CD4-positive, alpha-beta memory T cell (primary cell): ENCODE results near the gene GALT. TPM values are rescaled to one million over a fixed set of nuclear protein-coding genes. Genes with fewer than 3 reads are reported as not detected.

Source experiments
- CTCF ChIA-PET: fragments of 350-600 bp; sonication (Branson Sonifier 250); formaldehyde crosslinking; loops from one replicate; lab custom pipeline; 2021; ENCODE audit warnings: inconsistent platforms; ENCODE audit not compliant: partially characterized antibody; lab: Charles Lee
- POLR2A ChIA-PET: fragments of 350-600 bp; sonication (Branson Sonifier 250); formaldehyde crosslinking; loops from one replicate; lab custom pipeline; 2021; ENCODE audit not compliant: partially characterized antibody; lab: Charles Lee
- DNase-seq, 5 donors: peaks; one replicate each; pipeline versions ENCODE4 v3.0.0 to v3.0.0-alpha.2; 2020 to 2022; ENCODE audit warnings: mixed read lengths in 1 of 5
- H3K27ac ChIP-seq: one replicate; pipeline ENCODE4 v1.7.0; 2013; ENCODE audit warnings: low read depth, low read length
- H3K27me3 ChIP-seq: 2 replicates; pipeline ENCODE4 v1.7.0; 2013; ENCODE audit warnings: mild to moderate bottlenecking, low read length, moderate library complexity; ENCODE audit not compliant: insufficient read depth
- H3K36me3 ChIP-seq: 2 replicates; pipeline ENCODE4 v1.7.0; 2013; ENCODE audit warnings: mild to moderate bottlenecking, low read length, moderate library complexity; ENCODE audit not compliant: insufficient read depth
- H3K4me1 ChIP-seq: 2 replicates; pipeline ENCODE4 v1.7.0; 2013; ENCODE audit warnings: mild to moderate bottlenecking, low read length, moderate library complexity; ENCODE audit not compliant: insufficient read depth
- H3K4me3 ChIP-seq, 2 donors: one replicate each; pipeline ENCODE4 v1.7.0; 2013; ENCODE audit warnings: low read length in 2 of 2, mild to moderate bottlenecking in 1 of 2
- H3K9me3 ChIP-seq, 2 donors: one replicate each; pipeline ENCODE4 v1.7.0; 2013; ENCODE audit warnings: low read length in 2 of 2, control low read depth in 1 of 2; ENCODE audit not compliant: control insufficient read depth in 1 of 2
- H3K27ac Mint-ChIP-seq, 7 donors: one replicate each; pipeline ENCODE4 v1.8.0; 2020 to 2021; ENCODE audit warnings: mixed read lengths in 7 of 7, mild to moderate bottlenecking in 6 of 7, inconsistent platforms in 3 of 7, moderate library complexity in 3 of 7
- H3K27me3 Mint-ChIP-seq, 2 donors: one replicate each; pipeline ENCODE4 v1.8.0; 2020 to 2021; ENCODE audit warnings: mixed read lengths in 2 of 2
- H3K36me3 Mint-ChIP-seq, 2 donors: one replicate each; pipeline ENCODE4 v1.8.0; 2020 to 2021; ENCODE audit warnings: mixed read lengths in 2 of 2, inconsistent platforms in 1 of 2, mild to moderate bottlenecking in 1 of 2
- H3K4me1 Mint-ChIP-seq, 4 donors: one replicate each; pipeline ENCODE4 v1.8.0; 2020 to 2021; ENCODE audit warnings: mixed read lengths in 4 of 4, mild to moderate bottlenecking in 1 of 4
- H3K4me3 Mint-ChIP-seq, 8 donors: one replicate each; pipeline ENCODE4 v1.8.0; 2020 to 2021; ENCODE audit warnings: mixed read lengths in 8 of 8, mild to moderate bottlenecking in 7 of 8, moderate library complexity in 6 of 8, inconsistent platforms in 3 of 8
- H3K9me3 Mint-ChIP-seq, 8 donors: one replicate each; pipeline ENCODE4 v1.8.0; 2020 to 2021; ENCODE audit warnings: mixed read lengths in 8 of 8, mild to moderate bottlenecking in 5 of 8, inconsistent platforms in 3 of 8, moderate library complexity in 1 of 8
- intact Hi-C: fragments of 100-400 bp; cut with micrococcal nuclease; formaldehyde crosslinking; loops from one replicate; pipeline ENCODE4 v1.15.1; 2023
- polyA plus RNA-seq, 2 donors: library from polyadenylated mRNA; unstranded; fragments of 300-500 nt; fragmentation: Illumina TruSeq; gene quantifications; one replicate each; pipeline ENCODE4 v1.2.3, GENCODE V29; 2021
- total RNA-seq, 2 experiments: library from RNA; stranded (reverse); gene quantifications; one replicate each; pipeline ENCODE4 v1.2.3, GENCODE V29; 2021

GALT gene
- total and polyA plus RNA-seq, 4 experiments from 2014 or later, result 81.9 to 261 (median 167) TPM

- Histone ChIP-seq H3K4me1 (peaks cover 62% of the 10 kb centered on the region), H3K36me3 (peaks cover 15% of the 10 kb centered on the region), H3K27me3 (no peaks in the 10 kb centered on the region), H3K27ac (peak within 1 kb of the TSS; percentile 98), H3K9me3 (no peaks in the 10 kb centered on the region), H3K4me3 (peak within 1 kb of the TSS in 1 of 2 donors; percentile 18)
- DNase-seq, result no peak
- intact Hi-C loops, result loop anchor here (10.0 kb wide), 3 partner anchors 412 to 1152 kb away; partner anchors contain the start of genes CREB3, FANCG, HINT2 and SPAG8
- Mint-ChIP-seq H3K27ac (peak within 1 kb of the TSS; percentile 95 to 99 (median 98)), H3K36me3 (peaks cover 20 to 28% of the 10 kb centered on the region in 2 donors), H3K9me3 (peaks cover 0 to 2% (median 0%) of the 10 kb centered on the region in 8 donors), H3K27me3 (no peaks in the 10 kb centered on the region), H3K4me3 (peak within 1 kb of the TSS; percentile 28 to 97 (median 85)), H3K4me1 (peaks cover 43 to 69% (median 55%) of the 10 kb centered on the region in 4 donors)
- ChIA-PET POLR2A (interaction anchor here (0.6 to 18.7 kb wide), 5 partner anchors 19 to 438 kb away, joined by 3 to 484 read pairs (median 3); partner anchors contain the start of genes ARID3C, DCTN3, GALT and IL11RA), CTCF (interaction anchor here (1.0 to 8.6 kb wide), 8 partner anchors 9 to 60 kb away, joined by 3 to 168 read pairs (median 4); partner anchors contain the start of genes GALT and SIGMAR1)
Measured at GRCh38 chr9:34662526-34663302, 16.2 kb downstream of the GALT start, which contains the start of gene CCL27. Gene CCL27 (minus strand): TSS chr9:34662657. CDS start chr9:34662633, 24 bp downstream.

GRCh38 chr9:34663303-34663605, 16.8 kb downstream of the GALT start:
- Histone ChIP-seq H3K4me1 (peaks cover 62% of the 10 kb centered on the region), H3K4me3 (peak overlapping the region in 1 of 2 donors; percentile 18), H3K27ac (peak overlapping the region; percentile 98), H3K36me3 (peaks cover 15% of the 10 kb centered on the region), H3K9me3 (no peaks in the 10 kb centered on the region), H3K27me3 (no peaks in the 10 kb centered on the region)
- peaks cover 43 to 69% (median 56%) of the 10 kb centered on the region in 4 donors for H3K4me1 Mint-ChIP-seq
- H3K36me3 Mint-ChIP-seq, result peaks cover 24 to 28% of the 10 kb centered on the region in 2 donors
- intact Hi-C loops, result loop anchor here (10.0 kb wide), 3 partner anchors 412 to 1152 kb away; partner anchors contain the start of genes CREB3, FANCG, HINT2 and SPAG8
- H3K9me3 Mint-ChIP-seq, result peaks cover 0 to 2% (median 0%) of the 10 kb centered on the region in 8 donors
- peak; percentile 60 to 75 (median 68) for DNase-seq
- CTCF ChIA-PET, result interaction anchor here (1.0 to 8.6 kb wide), 7 partner anchors 9 to 60 kb away, joined by 3 to 168 read pairs (median 4); partner anchors contain the start of genes GALT and SIGMAR1
- H3K4me3 Mint-ChIP-seq, result peak overlapping the region; percentile 28 to 97 (median 85)
- peak overlapping the region; percentile 95 to 99 (median 98) for H3K27ac Mint-ChIP-seq
- POLR2A ChIA-PET, result interaction anchor here (0.6 to 18.7 kb wide), 4 partner anchors 20 to 438 kb away, joined by 3 to 484 read pairs (median 6); partner anchors contain the start of genes ARID3C, DCTN3, GALT and IL11RA
- no peaks in the 10 kb centered on the region for H3K27me3 Mint-ChIP-seq

GRCh38 chr9:34664281-34665066, 18.0 kb downstream of the GALT start:
- intact Hi-C loops, result loop anchor here (1.0 to 10.0 kb wide), 9 partner anchors 18 to 1150 kb away; partner anchors contain the start of genes CREB3, DNAJB5, FANCG and GALT
- Mint-ChIP-seq H3K36me3 (peaks cover 34 to 38% of the 10 kb centered on the region in 2 donors), H3K27ac (peak overlapping the region; percentile 95 to 99 (median 98)), H3K27me3 (no peaks in the 10 kb centered on the region), H3K9me3 (peaks cover 0 to 13% (median 5%) of the 10 kb centered on the region in 8 donors), H3K4me1 (peaks cover 43 to 70% (median 57%) of the 10 kb centered on the region in 4 donors), H3K4me3 (peak overlapping the region; percentile 85 to 97 (median 93))
- no peaks in the 10 kb centered on the region for H3K27me3 ChIP-seq
- peak overlapping the region; percentile 57 to 61 for H3K4me3 ChIP-seq
- no peaks in the 10 kb centered on the region for H3K9me3 ChIP-seq
- CTCF ChIA-PET, result interaction anchor here (0.7 to 8.6 kb wide), 14 partner anchors 8 to 432 kb away, joined by 3 to 168 read pairs (median 4); partner anchors contain the start of genes DCTN3, GALT, PIGO and SIGMAR1
- H3K27ac ChIP-seq, result peak overlapping the region; percentile 98
- POLR2A ChIA-PET, result interaction anchor here (0.8 to 18.7 kb wide), 11 partner anchors 8 to 952 kb away, joined by 3 to 484 read pairs (median 4); partner anchors contain the start of genes DCTN3, DNAI1, GALT and IL11RA
- peak; percentile 57 to 79 (median 74) for DNase-seq
- H3K4me1 ChIP-seq, result peaks cover 62% of the 10 kb centered on the region
- peaks cover 15% of the 10 kb centered on the region for H3K36me3 ChIP-seq

GRCh38 chr9:34665067-34665380, 18.5 kb downstream of the GALT start:
- H3K36me3 ChIP-seq, result peaks cover 15% of the 10 kb centered on the region
- H3K4me3 ChIP-seq, result peak overlapping the region; percentile 57 to 61
- peaks cover 62% of the 10 kb centered on the region for H3K4me1 ChIP-seq
- peaks cover 43 to 70% (median 57%) of the 10 kb centered on the region in 4 donors for H3K4me1 Mint-ChIP-seq
- intact Hi-C loops, result loop anchor here (1.0 to 10.0 kb wide), 7 partner anchors 28 to 1150 kb away; partner anchors contain the start of genes CREB3, DNAJB5, FANCG and HINT2
- peak overlapping the region; percentile 95 to 99 (median 99) for H3K27ac Mint-ChIP-seq
- DNase-seq, result no peak
- peaks cover 38 to 40% of the 10 kb centered on the region in 2 donors for H3K36me3 Mint-ChIP-seq
- H3K9me3 ChIP-seq, result no peaks in the 10 kb centered on the region
- H3K27ac ChIP-seq, result peak overlapping the region; percentile 98
- H3K27me3 ChIP-seq, result no peaks in the 10 kb centered on the region
- peaks cover 2 to 19% (median 10%) of the 10 kb centered on the region in 8 donors for H3K9me3 Mint-ChIP-seq
- peak overlapping the region; percentile 85 to 97 (median 93) for H3K4me3 Mint-ChIP-seq
- H3K27me3 Mint-ChIP-seq, result no peaks in the 10 kb centered on the region
- CTCF ChIA-PET, result interaction anchor here (0.7 to 8.6 kb wide), 11 partner anchors 9 to 431 kb away, joined by 3 to 168 read pairs (median 4); partner anchors contain the start of genes DCTN3, GALT, PIGO and SIGMAR1
- POLR2A ChIA-PET, result interaction anchor here (0.8 to 18.7 kb wide), 12 partner anchors 9 to 952 kb away, joined by 3 to 484 read pairs (median 4); partner anchors contain the start of genes DCTN3, DNAI1, GALT and IL11RA

GRCh38 chr9:34665381-34666250, 19.1 kb downstream of the GALT start:
- peak overlapping the region; percentile 95 to 99 (median 99) for H3K27ac Mint-ChIP-seq
- POLR2A ChIA-PET, result interaction anchor here (0.8 to 18.7 kb wide), 13 partner anchors 9 to 951 kb away, joined by 3 to 484 read pairs (median 4); partner anchors contain the start of genes DCTN3, DNAI1, GALT and IL11RA
- Histone ChIP-seq H3K27me3 (no peaks in the 10 kb centered on the region), H3K4me3 (peak overlapping the region; percentile 75 to 95), H3K9me3 (no peaks in the 10 kb centered on the region), H3K4me1 (peaks cover 59% of the 10 kb centered on the region), H3K27ac (peak overlapping the region; percentile 98), H3K36me3 (peaks cover 9% of the 10 kb centered on the region)
- peaks cover 34 to 37% of the 10 kb centered on the region in 2 donors for H3K36me3 Mint-ChIP-seq
- CTCF ChIA-PET, result interaction anchor here (0.8 to 8.6 kb wide), 9 partner anchors 9 to 431 kb away, joined by 3 to 168 read pairs (median 4); partner anchors contain the start of genes DCTN3, GALT, PIGO and SIGMAR1
- intact Hi-C loops, result loop anchor here (1.0 to 10.0 kb wide), 8 partner anchors 28 to 1149 kb away; partner anchors contain the start of genes CREB3, DNAI1, DNAJB5 and FAM219A
- peak overlapping the region; percentile 85 to 97 (median 93) for H3K4me3 Mint-ChIP-seq
- peak; percentile 87 to 94 (median 89) for DNase-seq
- peaks cover 2 to 24% (median 14%) of the 10 kb centered on the region in 8 donors for H3K9me3 Mint-ChIP-seq
- peaks cover 41 to 65% (median 53%) of the 10 kb centered on the region in 4 donors for H3K4me1 Mint-ChIP-seq
- H3K27me3 Mint-ChIP-seq, result no peaks in the 10 kb centered on the region
